ENCODE measurements around the gene SERPINE2. TPM values are rescaled to one million over a fixed set of nuclear protein-coding genes. Genes with fewer than 3 reads are reported as not detected.

The SERPINE2 gene
- total RNA-seq, 1 experiment from 2014 or later, result 380 TPM

DNA sequence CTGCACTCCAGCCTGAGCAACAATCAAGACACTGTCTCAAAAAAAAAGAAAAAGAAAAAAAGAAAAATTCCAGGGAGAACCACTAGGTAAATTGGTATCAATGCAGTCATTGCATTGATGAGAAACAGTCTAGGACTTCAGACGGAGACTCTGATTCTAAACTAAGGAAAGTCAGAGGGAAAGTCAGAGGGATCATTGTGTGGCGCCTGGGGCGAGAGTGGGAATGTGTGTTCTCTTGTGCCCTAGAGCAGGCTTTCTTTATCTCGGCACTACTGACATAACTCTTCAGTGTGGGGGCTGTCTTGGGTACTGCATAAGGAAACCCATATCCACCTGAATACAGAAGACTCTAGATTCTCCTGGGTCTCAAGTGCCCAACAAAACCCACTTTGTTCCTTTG lies 24.8 kb downstream of the SERPINE2 start:
- ChIA-PET CTCF (no interaction called here), POLR2A (ENCODE audit: low non-redundant PET) (no interaction called here)

DNA sequence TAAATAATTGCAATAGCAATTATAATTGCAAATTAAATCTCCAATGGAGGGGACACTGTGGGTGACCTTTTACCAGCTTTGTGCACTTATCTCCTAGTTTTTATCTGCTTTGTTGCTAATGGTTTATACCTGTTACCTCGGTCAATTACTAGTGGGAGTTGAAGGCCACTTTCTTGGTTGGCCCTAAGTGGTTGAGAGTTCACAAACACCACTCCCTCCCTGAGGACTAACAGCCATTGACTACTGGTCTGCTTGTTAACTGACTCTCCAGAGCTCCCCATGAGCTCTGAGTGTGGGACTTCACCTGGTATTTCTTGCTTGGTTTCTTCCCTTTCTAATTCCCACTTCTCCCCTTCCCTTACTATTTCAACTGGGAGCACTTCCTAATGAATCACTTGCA lies 27.2 kb downstream of the SERPINE2 start:
- BruUV-seq (replicated peaks), result no TSS peak
- intact Hi-C loops (cut with micrococcal nuclease; ENCODE audit: unreplicated experiment), result no loop called here
- TF ChIP-seq CTCF (conservative IDR thresholded peaks at IDR 0.05; ENCODE audit: low read depth, low read length), result no peak
- TF ChIP-seq EZH2 (IDR thresholded peaks at IDR 0.05; ENCODE audit: borderline replicate concordance, low read depth, low read length, poor library complexity, severe bottlenecking), result no peak
- CTCF ChIA-PET, result no interaction called here
- Histone ChIP-seq H3K9me3 (ENCODE audit: low read depth, low read length, poor library complexity, severe bottlenecking) (no peaks in the 10 kb centered on the region), H3K27me3 (replicated peaks; ENCODE audit: insufficient read depth, low read depth, low read length, poor library complexity) (no peaks in the 10 kb centered on the region), H3K4me3 (ENCODE audit: low read depth, low read length, poor library complexity, severe bottlenecking) (no peak overlapping the region), H3K36me3 (ENCODE audit: insufficient read depth, low read length, poor library complexity, severe bottlenecking) (no peaks in the 10 kb centered on the region), H3K27ac (ENCODE audit: low read depth, low read length, poor library complexity, severe bottlenecking) (no peak overlapping the region), H3K4me1 (ENCODE audit: insufficient read depth, low read length, poor library complexity, severe bottlenecking) (peaks cover 34% of the 10 kb centered on the region)
- POLR2A ChIA-PET (ENCODE audit: low non-redundant PET), result no interaction called here
- DNase-seq (ENCODE audit: low spot score), result no peak

More for the DNA sequence above, 24.8 kb downstream of the SERPINE2 start:
- intact Hi-C loops (cut with micrococcal nuclease; ENCODE audit: unreplicated experiment), result no loop called here
- BruUV-seq (replicated peaks), result no TSS peak
- Histone ChIP-seq H3K4me1 (ENCODE audit: insufficient read depth, low read length, poor library complexity, severe bottlenecking) (peaks cover 38% of the 10 kb centered on the region), H3K4me3 (ENCODE audit: low read depth, low read length, poor library complexity, severe bottlenecking) (no peak overlapping the region), H3K36me3 (ENCODE audit: insufficient read depth, low read length, poor library complexity, severe bottlenecking) (no peaks in the 10 kb centered on the region), H3K27ac (ENCODE audit: low read depth, low read length, poor library complexity, severe bottlenecking) (no peak overlapping the region), H3K9me3 (ENCODE audit: low read depth, low read length, poor library complexity, severe bottlenecking) (no peaks in the 10 kb centered on the region), H3K27me3 (replicated peaks; ENCODE audit: insufficient read depth, low read depth, low read length, poor library complexity) (no peaks in the 10 kb centered on the region)
- no peak for TF ChIP-seq CTCF (conservative IDR thresholded peaks at IDR 0.05; ENCODE audit: low read depth, low read length)
- TF ChIP-seq EZH2 (IDR thresholded peaks at IDR 0.05; ENCODE audit: borderline replicate concordance, low read depth, low read length, poor library complexity, severe bottlenecking), result no peak
- no peak for DNase-seq (ENCODE audit: low spot score)

- intact Hi-C loops (cut with micrococcal nuclease; ENCODE audit: unreplicated experiment), result no loop called here
- Histone ChIP-seq H3K9me3 (ENCODE audit: low read depth, low read length, poor library complexity, severe bottlenecking) (no peaks in the 10 kb centered on the region), H3K27ac (ENCODE audit: low read depth, low read length, poor library complexity, severe bottlenecking) (peak overlapping the region; percentile 39), H3K36me3 (ENCODE audit: insufficient read depth, low read length, poor library complexity, severe bottlenecking) (no peaks in the 10 kb centered on the region), H3K27me3 (replicated peaks; ENCODE audit: insufficient read depth, low read depth, low read length, poor library complexity) (no peaks in the 10 kb centered on the region), H3K4me1 (ENCODE audit: insufficient read depth, low read length, poor library complexity, severe bottlenecking) (peaks cover 40% of the 10 kb centered on the region), H3K4me3 (ENCODE audit: low read depth, low read length, poor library complexity, severe bottlenecking) (no peak overlapping the region)
- ChIA-PET POLR2A (ENCODE audit: low non-redundant PET) (no interaction called here), CTCF (no interaction called here)
- TF ChIP-seq EZH2 (IDR thresholded peaks at IDR 0.05; ENCODE audit: borderline replicate concordance, low read depth, low read length, poor library complexity, severe bottlenecking) (no peak), CTCF (conservative IDR thresholded peaks at IDR 0.05; ENCODE audit: low read depth, low read length) (no peak)
- BruUV-seq (replicated peaks), result no TSS peak
- DNase-seq (ENCODE audit: low spot score), result peak; percentile 48
Observed at GRCh38 chr2:224009605-224010315, 29.3 kb downstream of the SERPINE2 start.

Measured in A673 (cell line).